SK-N-SH (cell line): ENCODE results near the gene KLHL26. TPM values are rescaled to one million over a fixed set of nuclear protein-coding genes. Genes with fewer than 3 reads are reported as not detected.

Experiments used
- CTCF ChIA-PET: fragments of 300-600, 350-600 bp; formaldehyde crosslinking; extraction: SDS; loops from one replicate; lab custom pipeline; 2021; lab: Yijun Ruan, JAX
- POLR2A ChIA-PET: fragments of 350-600 bp; sonication (Branson Sonifier 250); formaldehyde crosslinking; extraction: SDS; loops from one replicate; lab custom pipeline; 2020; ENCODE audit warnings: antibody characterized with exemption, inconsistent platforms; lab: Yijun Ruan, JAX
- DNase-seq: peaks from one replicate; pipeline ENCODE4 v3.0.0; 2012
- H2AFZ ChIP-seq: fragments of 200-600 bp; sonication (generic); 2 replicates; pipeline ENCODE4 v1.8.1; 2016; ENCODE audit warnings: antibody characterized with exemption, mild to moderate bottlenecking, low read depth
- H3F3A ChIP-seq: fragments of 200-600 bp; sonication (generic); replicated peaks from 2 replicates; pipeline ENCODE3; 2016; ENCODE audit warnings: antibody characterized with exemption, mild to moderate bottlenecking; ENCODE audit not compliant: insufficient read depth
- H3K27ac ChIP-seq, 2 experiments: fragments of 200-500 bp in 1 of 2; fragments of 200-600 bp in 1 of 2; sonication (Bioruptor generic) in 1 of 2; sonication (generic), shearing (Covaris generic) in 1 of 2; 2 replicates each; pipeline versions ENCODE4 v1.5.1 to v1.6.1; 2014 to 2016; ENCODE audit warnings: low read depth in 2 of 2, inconsistent platforms in 1 of 2, low read length in 1 of 2, mild to moderate bottlenecking in 1 of 2, mixed read lengths in 1 of 2
- H3K27me3 ChIP-seq: fragments of 200-600 bp; sonication (generic), shearing (Covaris generic); 2 replicates; pipeline ENCODE4 v1.6.1; 2016; ENCODE audit warnings: mixed run types; ENCODE audit not compliant: insufficient read depth
- H3K36me3 ChIP-seq, 2 experiments: fragments of 200-500 bp in 1 of 2; fragments of 200-600 bp in 1 of 2; sonication (Bioruptor generic) in 1 of 2; sonication (generic) in 1 of 2; replicated peaks in 1 of 2; 2 replicates each; pipeline versions ENCODE3 to v1.5.1; 2014 to 2016; ENCODE audit warnings: low read length in 1 of 2, mild to moderate bottlenecking in 1 of 2; ENCODE audit not compliant: insufficient read depth in 2 of 2, control insufficient read depth in 1 of 2
- H3K4me1 ChIP-seq, 2 experiments: fragments of 200-500 bp in 1 of 2; fragments of 200-600 bp in 1 of 2; sonication (Bioruptor generic) in 1 of 2; sonication (generic), shearing (Covaris generic) in 1 of 2; 2 replicates each; pipeline versions ENCODE4 v1.5.1 to v1.6.1; 2014 to 2016; ENCODE audit warnings: low read depth in 1 of 2, low read length in 1 of 2, mixed run types in 1 of 2; ENCODE audit not compliant: insufficient read depth in 2 of 2, control insufficient read depth in 1 of 2
- H3K4me2 ChIP-seq: fragments of 200-600 bp; sonication (generic), shearing (Covaris generic); 2 replicates; pipeline ENCODE4 v1.6.1; 2017; ENCODE audit warnings: mixed run types
- H3K4me3 ChIP-seq, 2 experiments: fragments of 200-500 bp in 1 of 2; fragments of 200-600 bp in 1 of 2; sonication (Bioruptor generic) in 1 of 2; sonication (generic), shearing (Covaris generic) in 1 of 2; 2 replicates each; pipeline versions ENCODE4 v1.5.1 to v1.8.1; 2014 to 2016; ENCODE audit warnings: low read depth in 2 of 2, inconsistent platforms in 1 of 2, low read length in 1 of 2, mild to moderate bottlenecking in 1 of 2, mixed read lengths in 1 of 2, moderate library complexity in 1 of 2
- H3K79me2 ChIP-seq: fragments of 200-600 bp; sonication (generic); 2 replicates; pipeline ENCODE4 v1.8.1; 2017; ENCODE audit warnings: mild to moderate bottlenecking; ENCODE audit not compliant: insufficient read depth
- H3K9ac ChIP-seq: fragments of 200-600 bp; sonication (generic); 2 replicates; pipeline ENCODE4 v1.6.1; 2017; ENCODE audit warnings: mixed run types
- H3K9me2 ChIP-seq: fragments of 200-600 bp; sonication (generic); 2 replicates; pipeline ENCODE4 v1.6.1; 2017; ENCODE audit warnings: mixed run types
- H3K9me3 ChIP-seq: fragments of 200-600 bp; sonication (generic); 2 replicates; pipeline ENCODE4 v1.6.1; 2017; ENCODE audit warnings: mixed run types, mild to moderate bottlenecking, moderate library complexity
- H4K20me1 ChIP-seq: fragments of 200-600 bp; sonication (generic); 2 replicates; pipeline ENCODE4 v1.6.1; 2017; ENCODE audit warnings: mild to moderate bottlenecking, mixed run types; ENCODE audit not compliant: insufficient read depth
- EP300 ChIP-seq, 2 experiments: IDR thresholded peaks; 2 replicates each; pipeline versions ENCODE4 v1.4.0 to v1.6.1; 2012; ENCODE audit warnings: borderline replicate concordance in 1 of 2, low read depth in 1 of 2, low read length in 1 of 2
- EZH2phosphoT487 ChIP-seq: fragments of 200-600 bp; sonication (generic); IDR thresholded peaks from 2 replicates; pipeline ENCODE4 v1.6.1; 2017; ENCODE audit warnings: low read depth, mixed run types, mild to moderate bottlenecking, antibody characterized with exemption, moderate library complexity, borderline replicate concordance
- FOSL2 ChIP-seq: IDR thresholded peaks from 2 replicates; pipeline ENCODE4 v1.4.0; 2012; ENCODE audit warnings: low read depth, mild to moderate bottlenecking, moderate library complexity, borderline replicate concordance
- FOXM1 ChIP-seq: IDR thresholded peaks from 2 replicates; pipeline ENCODE4 v1.4.0; 2012; ENCODE audit warnings: low read depth, mild to moderate bottlenecking
- GATA2 ChIP-seq: sonication (generic); formaldehyde crosslinking; IDR thresholded peaks from 2 replicates; pipeline ENCODE4 v1.5.0; 2020; ENCODE audit warnings: mild to moderate bottlenecking, missing genetic modification reagents
- JUND ChIP-seq: IDR thresholded peaks from 2 replicates; pipeline ENCODE4 v1.4.0; 2012
- MAX ChIP-seq: IDR thresholded peaks from 2 replicates; pipeline ENCODE4 v1.4.0; 2012; ENCODE audit warnings: low read depth
- MEF2A ChIP-seq: IDR thresholded peaks from 2 replicates; pipeline ENCODE4 v1.4.0; 2012; ENCODE audit warnings: low read depth, borderline replicate concordance
- MXI1 ChIP-seq: IDR thresholded peaks from 2 replicates; pipeline ENCODE4 v1.6.1; 2012; ENCODE audit warnings: mild to moderate bottlenecking, low read depth, low read length, improper control_type of control experiment
- NRF1 ChIP-seq: IDR thresholded peaks from 2 replicates; pipeline ENCODE4 v1.6.1; 2012; ENCODE audit warnings: low read depth, mild to moderate bottlenecking, low read length
- POLR2AphosphoS5 ChIP-seq: IDR thresholded peaks from 2 replicates; pipeline ENCODE4 v1.6.1; 2012; ENCODE audit warnings: low read depth, low read length
- RCOR1 ChIP-seq: fragments of 150-350 bp; IDR thresholded peaks from 2 replicates; pipeline ENCODE4 v1.6.1; 2017; ENCODE audit warnings: antibody characterized with exemption, low read length
- REST ChIP-seq: IDR thresholded peaks from 2 replicates; pipeline ENCODE4 v1.6.1; 2012; ENCODE audit warnings: mild to moderate bottlenecking, low read depth, low read length, moderate library complexity
- RFX5 ChIP-seq: IDR thresholded peaks from 2 replicates; pipeline ENCODE4 v1.6.1; 2012; ENCODE audit warnings: mild to moderate bottlenecking, improper control_type of control experiment, low read length
- RXRA ChIP-seq: IDR thresholded peaks from 2 replicates; pipeline ENCODE4 v1.4.0; 2012; ENCODE audit warnings: low read depth, mild to moderate bottlenecking, borderline replicate concordance
- TAF1 ChIP-seq: IDR thresholded peaks from 2 replicates; pipeline ENCODE4 v1.6.1; 2012; ENCODE audit warnings: low read depth, mild to moderate bottlenecking, low read length, moderate library complexity, borderline replicate concordance
- USF1 ChIP-seq: IDR thresholded peaks from 2 replicates; pipeline ENCODE4 v1.4.0; 2012; ENCODE audit warnings: low read depth, borderline replicate concordance
- USF2 ChIP-seq: fragments of 150-350 bp; IDR thresholded peaks from 2 replicates; pipeline ENCODE4 v1.6.1; 2017; ENCODE audit warnings: antibody characterized with exemption, low read length, low read depth, borderline replicate concordance
- YY1 ChIP-seq: IDR thresholded peaks from 2 replicates; pipeline ENCODE4 v1.4.0; 2012; ENCODE audit warnings: low read depth, mild to moderate bottlenecking
- WGBS: methylation state at CpG from one replicate; pipeline ENCODE4 v1.1.6; 2017; ENCODE audit warnings: low lambda C conversion rate; 5-methylcytosine and 5-hydroxymethylcytosine counted together
- polyA plus RNA-seq, 3 experiments: library from polyadenylated mRNA; depleted of rRNA; stranded (reverse); fragments of >200 nt; gene quantifications; 2 replicates each; pipeline ENCODE4 v1.2.3, GENCODE V29; 2012

The KLHL26 gene
- polyA plus RNA-seq, 1 of the 3 experiments (the other 2 are of a cell fraction) = 4.6 TPM

GRCh38 chr19:18620311-18620710 lies 16.5 kb upstream of the KLHL26 start:
- no peaks in the 10 kb centered on the region for H3K9me3 ChIP-seq
- no peaks in the 10 kb centered on the region for H3K4me1 ChIP-seq
- no peak overlapping the region for H3K27ac ChIP-seq
- POLR2A ChIA-PET = no interaction called here
- H3F3A ChIP-seq = no peaks in the 10 kb centered on the region
- H3K27me3 ChIP-seq = no peaks in the 10 kb centered on the region
- no peak for DNase-seq
- no peaks in the 10 kb centered on the region for H3K79me2 ChIP-seq
- H2AFZ ChIP-seq = no peak overlapping the region
- no peak overlapping the region for H3K4me3 ChIP-seq
- H4K20me1 ChIP-seq = no peaks in the 10 kb centered on the region
- H3K4me2 ChIP-seq = no peak overlapping the region
- H3K9me2 ChIP-seq = no peaks in the 10 kb centered on the region
- CTCF ChIA-PET = interaction anchor here (0.6 to 1.2 kb wide), 3 partner anchors 15 to 46 kb away, joined by 3 to 4 read pairs (median 3); no protein-coding TSS in a partner anchor
- H3K36me3 ChIP-seq = no peaks in the 10 kb centered on the region
- WGBS = 80% methylated on average over 9 of the region's 10 CpGs
- no peak overlapping the region for H3K9ac ChIP-seq
- no peak for TF ChIP-seq RFX5
- TF ChIP-seq NRF1 = no peak
- TF ChIP-seq MEF2A = no peak
- no peak for TF ChIP-seq USF1
- TF ChIP-seq MAX = no peak
- TF ChIP-seq TAF1 = no peak
- no peak for TF ChIP-seq POLR2AphosphoS5

- Histone ChIP-seq H3K9me2 (no peaks in the 10 kb centered on the region), H3K4me3 (no peak overlapping the region), H2AFZ (no peak overlapping the region), H3K27ac (no peak overlapping the region), H3K79me2 (no peaks in the 10 kb centered on the region), H3K27me3 (no peaks in the 10 kb centered on the region), H3K4me2 (no peak overlapping the region), H3K9ac (no peak overlapping the region), H3F3A (no peaks in the 10 kb centered on the region), H3K36me3 (no peaks in the 10 kb centered on the region), H3K4me1 (no peaks in the 10 kb centered on the region), H3K9me3 (no peaks in the 10 kb centered on the region), H4K20me1 (no peaks in the 10 kb centered on the region)
- no peak for DNase-seq
- 81% methylated on average over 7 of the region's 7 CpGs for WGBS
- CTCF ChIA-PET = interaction anchor here (0.6 to 1.2 kb wide), 3 partner anchors 14 to 46 kb away, joined by 3 to 4 read pairs (median 3); no protein-coding TSS in a partner anchor
- POLR2A ChIA-PET = no interaction called here
- TF ChIP-seq USF2 (no peak), RXRA (no peak), RCOR1 (no peak), EZH2phosphoT487 (no peak), MAX (no peak), EP300 (IDR thresholded peaks at IDR 0.05; ENCODE audit: borderline replicate concordance in 1 of 2, low read depth in 1 of 2, low read length in 1 of 2) (no peak), FOSL2 (no peak), REST (no peak), FOXM1 (no peak), JUND (no peak), MXI1 (no peak), YY1 (no peak), USF1 (no peak), GATA2 (CRISPR knock-in tag) (no peak)
Observed at GRCh38 chr19:18620902-18621301, 15.9 kb upstream of the KLHL26 start.
